HEK293 (cell line): Measurements from ENCODE around the gene RRBP1.

ENCODE experiments used
- ZNF239 ChIP-seq: fragments of 450-650 bp; formaldehyde crosslinking; IDR thresholded peaks from 2 replicates; pipeline ENCODE4 v1.5.1; 2016; ENCODE audit warnings: missing biosample characterization, missing genetic modification characterization
- ZNF248 ChIP-seq: fragments of 450-650 bp; formaldehyde crosslinking; IDR thresholded peaks from 2 replicates; pipeline ENCODE4 v1.5.1; 2017; ENCODE audit warnings: missing biosample characterization, missing genetic modification characterization
- ZNF501 ChIP-seq: fragments of 450-650 bp; formaldehyde crosslinking; IDR thresholded peaks from 2 replicates; pipeline ENCODE4 v1.5.1; 2016; ENCODE audit warnings: missing biosample characterization, missing genetic modification characterization
- ZNF600 ChIP-seq: fragments of 450-650 bp; formaldehyde crosslinking; IDR thresholded peaks from 2 replicates; pipeline ENCODE4 v1.5.1; 2016; ENCODE audit warnings: missing biosample characterization, missing genetic modification characterization
- ZNF76 ChIP-seq: fragments of 450-650 bp; formaldehyde crosslinking; IDR thresholded peaks from 2 replicates; pipeline ENCODE4; 2016; ENCODE audit warnings: low read depth, missing biosample characterization, missing genetic modification characterization, borderline replicate concordance
- TF ChIP-seq, protein P1 (sequence below): sonication (generic); formaldehyde crosslinking; IDR thresholded peaks from 2 replicates; pipeline ENCODE4 v1.8.1; 2022; ENCODE audit warnings: mild to moderate bottlenecking, moderate library complexity, missing genetic modification reagents
- TF ChIP-seq, protein P2 (sequence below): fragments of 450-650 bp; formaldehyde crosslinking; IDR thresholded peaks from 2 replicates; pipeline ENCODE4 v1.5.1; 2016; ENCODE audit warnings: missing biosample characterization, missing genetic modification characterization
- TF ChIP-seq, protein P3 (sequence below): fragments of 450-650 bp; formaldehyde crosslinking; IDR thresholded peaks from 2 replicates; pipeline ENCODE4 v1.5.1; 2016; ENCODE audit warnings: missing biosample characterization, missing genetic modification characterization
- TF ChIP-seq, protein P4 (sequence below): fragments of 450-650 bp; formaldehyde crosslinking; IDR thresholded peaks from 2 replicates; pipeline ENCODE4 v1.5.1; 2016; ENCODE audit warnings: missing biosample characterization, missing genetic modification characterization
- TF ChIP-seq, protein P5 (sequence below): IDR thresholded peaks from 2 replicates; pipeline ENCODE4 v1.6.1; 2011; ENCODE audit warnings: mild to moderate bottlenecking, low read depth, low read length, borderline replicate concordance

DNA sequence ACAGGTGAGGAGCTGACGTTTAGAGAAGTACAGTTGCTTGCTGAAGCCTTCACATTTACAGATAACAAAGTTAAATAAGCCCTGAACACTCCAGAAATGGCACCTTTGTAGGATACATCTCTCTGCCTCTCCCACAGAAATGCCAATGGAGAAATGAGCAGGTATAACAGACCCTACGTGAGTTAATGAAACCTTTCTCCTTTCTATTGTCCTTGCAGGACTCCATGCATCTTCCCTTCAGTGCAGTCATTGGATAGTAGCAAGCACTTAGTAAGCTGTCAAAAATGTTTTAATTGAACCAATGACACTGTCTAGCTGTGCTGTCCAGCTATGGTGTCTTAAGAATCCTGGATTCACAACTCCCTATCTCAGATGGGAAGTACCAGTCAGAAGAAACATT is 8.1 kb upstream of the RRBP1 start:
- TF ChIP-seq ZNF248 (no peak), ZNF501 (no peak), ZNF600 (tag by site-specific recombination) (no peak), ZNF76 (no peak), ZNF239 (tag by site-specific recombination) (no peak)
- TF ChIP-seq, protein P1, sequence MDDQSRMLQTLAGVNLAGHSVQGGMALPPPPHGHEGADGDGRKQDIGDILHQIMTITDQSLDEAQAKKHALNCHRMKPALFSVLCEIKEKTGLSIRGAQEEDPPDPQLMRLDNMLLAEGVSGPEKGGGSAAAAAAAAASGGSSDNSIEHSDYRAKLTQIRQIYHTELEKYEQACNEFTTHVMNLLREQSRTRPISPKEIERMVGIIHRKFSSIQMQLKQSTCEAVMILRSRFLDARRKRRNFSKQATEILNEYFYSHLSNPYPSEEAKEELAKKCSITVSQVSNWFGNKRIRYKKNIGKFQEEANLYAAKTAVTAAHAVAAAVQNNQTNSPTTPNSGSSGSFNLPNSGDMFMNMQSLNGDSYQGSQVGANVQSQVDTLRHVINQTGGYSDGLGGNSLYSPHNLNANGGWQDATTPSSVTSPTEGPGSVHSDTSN (CRISPR knock-in tag): no peak
- TF ChIP-seq, protein P2, sequence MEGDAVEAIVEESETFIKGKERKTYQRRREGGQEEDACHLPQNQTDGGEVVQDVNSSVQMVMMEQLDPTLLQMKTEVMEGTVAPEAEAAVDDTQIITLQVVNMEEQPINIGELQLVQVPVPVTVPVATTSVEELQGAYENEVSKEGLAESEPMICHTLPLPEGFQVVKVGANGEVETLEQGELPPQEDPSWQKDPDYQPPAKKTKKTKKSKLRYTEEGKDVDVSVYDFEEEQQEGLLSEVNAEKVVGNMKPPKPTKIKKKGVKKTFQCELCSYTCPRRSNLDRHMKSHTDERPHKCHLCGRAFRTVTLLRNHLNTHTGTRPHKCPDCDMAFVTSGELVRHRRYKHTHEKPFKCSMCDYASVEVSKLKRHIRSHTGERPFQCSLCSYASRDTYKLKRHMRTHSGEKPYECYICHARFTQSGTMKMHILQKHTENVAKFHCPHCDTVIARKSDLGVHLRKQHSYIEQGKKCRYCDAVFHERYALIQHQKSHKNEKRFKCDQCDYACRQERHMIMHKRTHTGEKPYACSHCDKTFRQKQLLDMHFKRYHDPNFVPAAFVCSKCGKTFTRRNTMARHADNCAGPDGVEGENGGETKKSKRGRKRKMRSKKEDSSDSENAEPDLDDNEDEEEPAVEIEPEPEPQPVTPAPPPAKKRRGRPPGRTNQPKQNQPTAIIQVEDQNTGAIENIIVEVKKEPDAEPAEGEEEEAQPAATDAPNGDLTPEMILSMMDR (tag by site-specific recombination): no peak
- TF ChIP-seq, protein P3, sequence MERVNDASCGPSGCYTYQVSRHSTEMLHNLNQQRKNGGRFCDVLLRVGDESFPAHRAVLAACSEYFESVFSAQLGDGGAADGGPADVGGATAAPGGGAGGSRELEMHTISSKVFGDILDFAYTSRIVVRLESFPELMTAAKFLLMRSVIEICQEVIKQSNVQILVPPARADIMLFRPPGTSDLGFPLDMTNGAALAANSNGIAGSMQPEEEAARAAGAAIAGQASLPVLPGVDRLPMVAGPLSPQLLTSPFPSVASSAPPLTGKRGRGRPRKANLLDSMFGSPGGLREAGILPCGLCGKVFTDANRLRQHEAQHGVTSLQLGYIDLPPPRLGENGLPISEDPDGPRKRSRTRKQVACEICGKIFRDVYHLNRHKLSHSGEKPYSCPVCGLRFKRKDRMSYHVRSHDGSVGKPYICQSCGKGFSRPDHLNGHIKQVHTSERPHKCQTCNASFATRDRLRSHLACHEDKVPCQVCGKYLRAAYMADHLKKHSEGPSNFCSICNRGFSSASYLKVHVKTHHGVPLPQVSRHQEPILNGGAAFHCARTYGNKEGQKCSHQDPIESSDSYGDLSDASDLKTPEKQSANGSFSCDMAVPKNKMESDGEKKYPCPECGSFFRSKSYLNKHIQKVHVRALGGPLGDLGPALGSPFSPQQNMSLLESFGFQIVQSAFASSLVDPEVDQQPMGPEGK (tag by site-specific recombination): no peak
- TF ChIP-seq, protein P4, sequence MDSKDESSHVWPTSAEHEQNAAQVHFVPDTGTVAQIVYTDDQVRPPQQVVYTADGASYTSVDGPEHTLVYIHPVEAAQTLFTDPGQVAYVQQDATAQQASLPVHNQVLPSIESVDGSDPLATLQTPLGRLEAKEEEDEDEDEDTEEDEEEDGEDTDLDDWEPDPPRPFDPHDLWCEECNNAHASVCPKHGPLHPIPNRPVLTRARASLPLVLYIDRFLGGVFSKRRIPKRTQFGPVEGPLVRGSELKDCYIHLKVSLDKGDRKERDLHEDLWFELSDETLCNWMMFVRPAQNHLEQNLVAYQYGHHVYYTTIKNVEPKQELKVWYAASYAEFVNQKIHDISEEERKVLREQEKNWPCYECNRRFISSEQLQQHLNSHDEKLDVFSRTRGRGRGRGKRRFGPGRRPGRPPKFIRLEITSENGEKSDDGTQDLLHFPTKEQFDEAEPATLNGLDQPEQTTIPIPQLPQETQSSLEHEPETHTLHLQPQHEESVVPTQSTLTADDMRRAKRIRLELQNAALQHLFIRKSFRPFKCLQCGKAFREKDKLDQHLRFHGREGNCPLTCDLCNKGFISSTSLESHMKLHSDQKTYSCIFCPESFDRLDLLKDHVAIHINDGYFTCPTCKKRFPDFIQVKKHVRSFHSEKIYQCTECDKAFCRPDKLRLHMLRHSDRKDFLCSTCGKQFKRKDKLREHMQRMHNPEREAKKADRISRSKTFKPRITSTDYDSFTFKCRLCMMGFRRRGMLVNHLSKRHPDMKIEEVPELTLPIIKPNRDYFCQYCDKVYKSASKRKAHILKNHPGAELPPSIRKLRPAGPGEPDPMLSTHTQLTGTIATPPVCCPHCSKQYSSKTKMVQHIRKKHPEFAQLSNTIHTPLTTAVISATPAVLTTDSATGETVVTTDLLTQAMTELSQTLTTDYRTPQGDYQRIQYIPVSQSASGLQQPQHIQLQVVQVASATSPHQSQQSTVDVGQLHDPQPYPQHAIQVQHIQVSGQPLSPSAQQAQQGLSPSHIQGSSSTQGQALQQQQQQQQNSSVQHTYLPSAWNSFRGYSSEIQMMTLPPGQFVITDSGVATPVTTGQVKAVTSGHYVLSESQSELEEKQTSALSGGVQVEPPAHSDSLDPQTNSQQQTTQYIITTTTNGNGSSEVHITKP (tag by site-specific recombination): no peak
- TF ChIP-seq, protein P5, sequence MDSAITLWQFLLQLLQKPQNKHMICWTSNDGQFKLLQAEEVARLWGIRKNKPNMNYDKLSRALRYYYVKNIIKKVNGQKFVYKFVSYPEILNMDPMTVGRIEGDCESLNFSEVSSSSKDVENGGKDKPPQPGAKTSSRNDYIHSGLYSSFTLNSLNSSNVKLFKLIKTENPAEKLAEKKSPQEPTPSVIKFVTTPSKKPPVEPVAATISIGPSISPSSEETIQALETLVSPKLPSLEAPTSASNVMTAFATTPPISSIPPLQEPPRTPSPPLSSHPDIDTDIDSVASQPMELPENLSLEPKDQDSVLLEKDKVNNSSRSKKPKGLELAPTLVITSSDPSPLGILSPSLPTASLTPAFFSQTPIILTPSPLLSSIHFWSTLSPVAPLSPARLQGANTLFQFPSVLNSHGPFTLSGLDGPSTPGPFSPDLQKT: no peak
